ENCODE measurements around the gene SH3GLB2. TPM values are rescaled to one million over a fixed set of nuclear protein-coding genes. Genes with fewer than 3 reads are reported as not detected.

The SH3GLB2 gene
- total and polyA plus RNA-seq, 4 donors, result 5.0 to 26.9 (median 18.3) TPM

- Histone ChIP-seq H3K36me3 (ENCODE audit: control insufficient read depth in 4 of 4, insufficient read depth in 3 of 4, low read depth in 1 of 4, low read length in 3 of 4) (peaks cover 0 to 20% (median 8%) of the 10 kb centered on the region in 4 donors), H3K9ac (ENCODE audit: low read depth in 1 of 2, low read length in 2 of 2) (no peak overlapping the region), H3K27me3 (ENCODE audit: control insufficient read depth in 4 of 4, insufficient read depth in 4 of 4, low read length in 3 of 4) (no peaks in the 10 kb centered on the region), H3K4me3 (ENCODE audit: low read depth in 1 of 3, low read length in 3 of 3) (no peak overlapping the region), H3K4me1 (ENCODE audit: control insufficient read depth in 4 of 4, insufficient read depth in 4 of 4, low read length in 3 of 4) (peaks cover 10 to 16% (median 15%) of the 10 kb centered on the region in 4 donors), H3K9me3 (ENCODE audit: control insufficient read depth in 4 of 4, low read length in 3 of 4) (no peaks in the 10 kb centered on the region), H3K27ac (ENCODE audit: low read depth in 1 of 2, low read length in 2 of 2) (no peak overlapping the region)
- TF ChIP-seq HNF4G (IDR thresholded peaks at IDR 0.05) (no peak), GABPA (IDR thresholded peaks at IDR 0.05 in 1 of 2, conservative IDR thresholded peaks at IDR 0.05 in 1 of 2) (no peak), FOXA1 (IDR thresholded peaks at IDR 0.05) (no peak), EGR1 (IDR thresholded peaks at IDR 0.05; ENCODE audit: low read depth in 2 of 2) (no peak), TAF1 (conservative IDR thresholded peaks at IDR 0.05) (no peak), RXRA (IDR thresholded peaks at IDR 0.05) (no peak), SP1 (IDR thresholded peaks at IDR 0.05) (no peak), ZBTB33 (IDR thresholded peaks at IDR 0.05) (no peak), ATF3 (IDR thresholded peaks at IDR 0.05) (no peak), YY1 (IDR thresholded peaks at IDR 0.05) (no peak), CTCF (IDR thresholded peaks at IDR 0.05; ENCODE audit: low read depth, low read length, missing input control) (no peak)
- no peak for DNase-seq (ENCODE audit: low spot score)
- 94% methylated on average over 16 of the region's 16 CpGs for WGBS
Measured at GRCh38 chr9:129042016-129042415, 13.9 kb upstream of the SH3GLB2 start.

- Histone ChIP-seq H3K27ac (ENCODE audit: low read depth in 1 of 2, low read length in 2 of 2) (no peak overlapping the region), H3K9me3 (ENCODE audit: control insufficient read depth in 4 of 4, low read length in 3 of 4) (no peaks in the 10 kb centered on the region), H3K27me3 (ENCODE audit: control insufficient read depth in 4 of 4, insufficient read depth in 4 of 4, low read length in 3 of 4) (no peaks in the 10 kb centered on the region), H3K4me3 (ENCODE audit: low read depth in 1 of 3, low read length in 3 of 3) (no peak overlapping the region), H3K9ac (ENCODE audit: low read depth in 1 of 2, low read length in 2 of 2) (no peak overlapping the region), H3K36me3 (ENCODE audit: control insufficient read depth in 4 of 4, insufficient read depth in 3 of 4, low read depth in 1 of 4, low read length in 3 of 4) (peaks cover 0 to 20% (median 6%) of the 10 kb centered on the region in 4 donors), H3K4me1 (ENCODE audit: control insufficient read depth in 4 of 4, insufficient read depth in 4 of 4, low read length in 3 of 4) (peaks cover 10 to 24% (median 19%) of the 10 kb centered on the region in 4 donors)
- 97% methylated on average over 12 of the region's 12 CpGs for WGBS
- peak; percentile 68 for DNase-seq (ENCODE audit: low spot score)
- TF ChIP-seq ATF3 (IDR thresholded peaks at IDR 0.05), result no peak
- TF ChIP-seq HNF4A (conservative IDR thresholded peaks at IDR 0.05), result no peak
- no peak for TF ChIP-seq RAD21 (IDR thresholded peaks at IDR 0.05)
- TF ChIP-seq NR2F2 (IDR thresholded peaks at IDR 0.05), result no peak
- no peak for TF ChIP-seq TAF1 (conservative IDR thresholded peaks at IDR 0.05)
Measured at GRCh38 chr9:129040113-129040643, 12.0 kb upstream of the SH3GLB2 start.

All from liver (tissue), 9 donors.